ENCODE measurements around the gene IMP4. TPM values are rescaled to one million over a fixed set of nuclear protein-coding genes. Genes with fewer than 3 reads are reported as not detected.
A peak's percentile ranks its signal among the peaks of the same experiment; 100 is the strongest.

The IMP4 gene
- total and polyA plus RNA-seq, 2 of the 13 experiments (the other 11 are each of a cell fraction or from before 2014, with no cell fraction given), result 142 to 158 TPM

- Histone ChIP-seq H3K79me2 (ENCODE audit: insufficient read depth, low read length) (no peaks in the 10 kb centered on the region), H3K9me3 (ENCODE audit: low read length) (no peaks in the 10 kb centered on the region), H3K9ac (ENCODE audit: insufficient read depth, low read depth, low read length) (no peak overlapping the region), H3K4me1 (ENCODE audit: insufficient read depth, low read length) (no peaks in the 10 kb centered on the region), H3K4me3 (replicated peaks in 1 of 3; ENCODE audit: insufficient read depth in 1 of 3, low read depth in 2 of 3, low read length in 3 of 3) (no peak overlapping the region), H3K27ac (ENCODE audit: extremely low read length, insufficient read depth, low read length) (no peak overlapping the region), H3K36me3 (replicated peaks in 1 of 2; ENCODE audit: control insufficient read depth in 1 of 2, insufficient read depth in 2 of 2, low read length in 2 of 2) (no peaks in the 10 kb centered on the region), H3K27me3 (ENCODE audit: control insufficient read depth in 1 of 2, insufficient read depth in 2 of 2, low read length in 2 of 2) (peaks cover 4 to 6% of the 10 kb centered on the region in 2 experiments; a peak in 4 of 5 replicates), H4K20me1 (ENCODE audit: insufficient read depth, low read length) (no peaks in the 10 kb centered on the region), H2AFZ (ENCODE audit: low read length) (no peak overlapping the region), H3K4me2 (ENCODE audit: low read depth, low read length) (no peak overlapping the region)
- no peak for FAIRE-seq
- intact Hi-C loops (cut with micrococcal nuclease; ENCODE audit: unreplicated experiment), result no loop called here
- CTCF ChIA-PET (ENCODE audit: low intra/inter-chr PET ratio, low total read pairs), result no interaction called here
- no peak for ATAC-seq
- WGBS (ENCODE audit: low lambda C conversion rate), result 10% methylated on average over 3 of the region's 3 CpGs
- no TSS peak for BruUV-seq (replicated peaks)
- in situ Hi-C loops (cut with HindIII; ENCODE audit: extremely low pct_ligation_motif_present, low pct_unique_long_range_greater_than_20kb), result no loop called here
- DNase-seq (ENCODE audit: low spot score), result no peak
- POLR2A ChIA-PET, result no interaction called here
- no peak for TF ChIP-seq HIC2 (CRISPR knock-in tag; IDR thresholded peaks at IDR 0.05; ENCODE audit: low read depth)
- TF ChIP-seq ZC3H13 (CRISPR knock-in tag; IDR thresholded peaks at IDR 0.05), result no peak
- no peak for TF ChIP-seq ZNF570 (CRISPR knock-in tag; IDR thresholded peaks at IDR 0.05; ENCODE audit: borderline replicate concordance)
- TF ChIP-seq ZNF12 (CRISPR knock-in tag; IDR thresholded peaks at IDR 0.05), result no peak
- TF ChIP-seq TRAFD1 (CRISPR knock-in tag; IDR thresholded peaks at IDR 0.05; ENCODE audit: borderline replicate concordance), result no peak
- no peak for TF ChIP-seq ZBTB26 (CRISPR knock-in tag; IDR thresholded peaks at IDR 0.05; ENCODE audit: borderline replicate concordance)
- TF ChIP-seq ETV5 (CRISPR knock-in tag; IDR thresholded peaks at IDR 0.05; ENCODE audit: borderline replicate concordance), result no peak
- TF ChIP-seq ARHGAP35 (CRISPR knock-in tag; IDR thresholded peaks at IDR 0.05; ENCODE audit: borderline replicate concordance), result no peak
- no peak for TF ChIP-seq HNRNPL (IDR thresholded peaks at IDR 0.05; ENCODE audit: low read depth, low read length)
- TF ChIP-seq E2F1 (CRISPR knock-in tag; IDR thresholded peaks at IDR 0.05), result no peak
- TF ChIP-seq SP140L (CRISPR knock-in tag; IDR thresholded peaks at IDR 0.05; ENCODE audit: borderline replicate concordance), result no peak
- TF ChIP-seq ZNF329 (CRISPR knock-in tag; IDR thresholded peaks at IDR 0.05; ENCODE audit: low read depth), result no peak
- no peak for TF ChIP-seq PAF1 (CRISPR knock-in tag; IDR thresholded peaks at IDR 0.05)
- TF ChIP-seq NONO (IDR thresholded peaks at IDR 0.05), result no peak
- no peak for TF ChIP-seq NONO (CRISPR knock-in tag; conservative IDR thresholded peaks at IDR 0.05)
- no peak for TF ChIP-seq ZNF576 (CRISPR knock-in tag; IDR thresholded peaks at IDR 0.05)
- TF ChIP-seq CHD2 (IDR thresholded peaks at IDR 0.05; ENCODE audit: low read depth, low read length), result no peak
- peak; percentile 78 for TF ChIP-seq ZNF282 (IDR thresholded peaks at IDR 0.05; ENCODE audit: partially characterized antibody)
- TF ChIP-seq FLYWCH1 (CRISPR knock-in tag; IDR thresholded peaks at IDR 0.05), result no peak
- TF ChIP-seq CREBL2 (CRISPR knock-in tag; IDR thresholded peaks at IDR 0.05; ENCODE audit: borderline replicate concordance), result no peak
Measured at GRCh38 chr2:130304726-130305125, 38.0 kb upstream of the IMP4 start.
